Measurements from ENCODE around the gene DEFB119.
"Not testable (repeated sequence)": the region's sequence is repeated elsewhere in the genome, so short reads cannot be mapped to it uniquely, and the experiment has no call there.

Gene DEFB119

GRCh38 chr20:31390490-31390889 is at the start of gene DEFB119:
Gene DEFB119, minus strand, starts transcription at chr20:31390590. Its CDS starts 107 bp downstream, at chr20:31390483.
- no peak within 1 kb of the TSS for H3K4me3 ChIP-seq (ENCODE audit: low read depth, low read length)
- no peak within 1 kb of the TSS for H3K27ac ChIP-seq (ENCODE audit: low read depth, low read length)
- no peaks in the 10 kb centered on the region for H3K36me3 ChIP-seq (ENCODE audit: control insufficient read depth, insufficient read depth, low read length)
- H3K9ac ChIP-seq (ENCODE audit: low read length) = no peak within 1 kb of the TSS
- no peaks in the 10 kb centered on the region for H3K4me1 ChIP-seq (ENCODE audit: control insufficient read depth, insufficient read depth, low read length)
- peaks cover 17% of the 10 kb centered on the region; the same call in 1 of the 2 replicates for H3K27me3 ChIP-seq (ENCODE audit: control insufficient read depth, insufficient read depth, low read length)
- peaks cover 67% of the 10 kb centered on the region; the same call in 1 of the 2 replicates for H3K9me3 ChIP-seq (ENCODE audit: control insufficient read depth, insufficient read depth, low read depth, low read length)

GRCh38 chr20:31430568-31431115 is 40.3 kb upstream of the DEFB119 start:
- Histone ChIP-seq H3K27ac (ENCODE audit: low read depth, low read length) (no peak overlapping the region), H3K4me3 (ENCODE audit: low read depth, low read length) (no peak overlapping the region), H3K9ac (ENCODE audit: low read length) (no peak overlapping the region), H3K36me3 (ENCODE audit: control insufficient read depth, insufficient read depth, low read length) (no peaks in the 10 kb centered on the region), H3K4me1 (ENCODE audit: control insufficient read depth, insufficient read depth, low read length) (peaks cover 3% of the 10 kb centered on the region; the same call in 1 of the 2 replicates), H3K27me3 (ENCODE audit: control insufficient read depth, insufficient read depth, low read length) (no peaks in the 10 kb centered on the region), H3K9me3 (ENCODE audit: control insufficient read depth, insufficient read depth, low read depth, low read length) (peaks cover 33% of the 10 kb centered on the region; the same call in 1 of the 2 replicates)

- H3K27me3 ChIP-seq (ENCODE audit: control insufficient read depth, insufficient read depth, low read length); H3K4me3 ChIP-seq (ENCODE audit: low read depth, low read length); H3K27ac ChIP-seq (ENCODE audit: low read depth, low read length); H3K4me1 ChIP-seq (ENCODE audit: control insufficient read depth, insufficient read depth, low read length); H3K36me3 ChIP-seq (ENCODE audit: control insufficient read depth, insufficient read depth, low read length); H3K9ac ChIP-seq (ENCODE audit: low read length): not testable (repeated sequence)
- peaks cover 41% of the 10 kb centered on the region for H3K9me3 ChIP-seq (ENCODE audit: control insufficient read depth, insufficient read depth, low read depth, low read length)
Measured at GRCh38 chr20:31427576-31427975, 37.2 kb upstream of the DEFB119 start.

GRCh38 chr20:31426891-31427551 is 36.6 kb upstream of the DEFB119 start:
- H3K4me3 ChIP-seq (ENCODE audit: low read depth, low read length); H3K36me3 ChIP-seq (ENCODE audit: control insufficient read depth, insufficient read depth, low read length); H3K4me1 ChIP-seq (ENCODE audit: control insufficient read depth, insufficient read depth, low read length); H3K27ac ChIP-seq (ENCODE audit: low read depth, low read length); H3K27me3 ChIP-seq (ENCODE audit: control insufficient read depth, insufficient read depth, low read length); H3K9ac ChIP-seq (ENCODE audit: low read length): not testable (repeated sequence)
- H3K9me3 ChIP-seq (ENCODE audit: control insufficient read depth, insufficient read depth, low read depth, low read length) = peaks cover 41% of the 10 kb centered on the region

- Histone ChIP-seq H3K9me3 (ENCODE audit: control insufficient read depth, insufficient read depth, low read depth, low read length) (peaks cover 45% of the 10 kb centered on the region), H3K27me3 (ENCODE audit: control insufficient read depth, insufficient read depth, low read length) (no peaks in the 10 kb centered on the region; the same call in 1 of the 2 replicates)
Measured at GRCh38 chr20:31425797-31426196, 35.4 kb upstream of the DEFB119 start.

GRCh38 chr20:31418307-31418706 is 27.9 kb upstream of the DEFB119 start:
- no peaks in the 10 kb centered on the region for H3K36me3 ChIP-seq (ENCODE audit: control insufficient read depth, insufficient read depth, low read length)
- no peaks in the 10 kb centered on the region; the same call in 1 of the 2 replicates for H3K27me3 ChIP-seq (ENCODE audit: control insufficient read depth, insufficient read depth, low read length)
- no peak overlapping the region for H3K27ac ChIP-seq (ENCODE audit: low read depth, low read length)
- H3K4me1 ChIP-seq (ENCODE audit: control insufficient read depth, insufficient read depth, low read length) = no peaks in the 10 kb centered on the region
- peaks cover 51% of the 10 kb centered on the region; the same call in 1 of the 2 replicates for H3K9me3 ChIP-seq (ENCODE audit: control insufficient read depth, insufficient read depth, low read depth, low read length)
- no peak overlapping the region for H3K9ac ChIP-seq (ENCODE audit: low read length)
- no peak overlapping the region for H3K4me3 ChIP-seq (ENCODE audit: low read depth, low read length)

More at GRCh38 chr20:31425797-31426196, 35.4 kb upstream of the DEFB119 start:
- no peaks in the 10 kb centered on the region for H3K36me3 ChIP-seq (ENCODE audit: control insufficient read depth, insufficient read depth, low read length)
- H3K9ac ChIP-seq (ENCODE audit: low read length) = no peak overlapping the region
- no peak overlapping the region for H3K4me3 ChIP-seq (ENCODE audit: low read depth, low read length)
- H3K4me1 ChIP-seq (ENCODE audit: control insufficient read depth, insufficient read depth, low read length) = peaks cover 3% of the 10 kb centered on the region; the same call in 1 of the 2 replicates
- H3K27ac ChIP-seq (ENCODE audit: low read depth, low read length) = no peak overlapping the region

- Histone ChIP-seq H3K27ac (ENCODE audit: low read depth, low read length) (no peak overlapping the region), H3K9me3 (ENCODE audit: control insufficient read depth, insufficient read depth, low read depth, low read length) (peaks cover 60% of the 10 kb centered on the region; the same call in 1 of the 2 replicates), H3K9ac (ENCODE audit: low read length) (no peak overlapping the region), H3K36me3 (ENCODE audit: control insufficient read depth, insufficient read depth, low read length) (no peaks in the 10 kb centered on the region), H3K4me1 (ENCODE audit: control insufficient read depth, insufficient read depth, low read length) (no peaks in the 10 kb centered on the region), H3K27me3 (ENCODE audit: control insufficient read depth, insufficient read depth, low read length) (peaks cover 6% of the 10 kb centered on the region; the same call in 1 of the 2 replicates), H3K4me3 (ENCODE audit: low read depth, low read length) (no peak overlapping the region)
Measured at GRCh38 chr20:31415653-31416052, 25.3 kb upstream of the DEFB119 start.

GRCh38 chr20:31414381-31414780 is 24.0 kb upstream of the DEFB119 start:
- no peak overlapping the region for H3K4me3 ChIP-seq (ENCODE audit: low read depth, low read length)
- no peak overlapping the region for H3K27ac ChIP-seq (ENCODE audit: low read depth, low read length)
- H3K9ac ChIP-seq (ENCODE audit: low read length) = no peak overlapping the region
- no peaks in the 10 kb centered on the region for H3K36me3 ChIP-seq (ENCODE audit: control insufficient read depth, insufficient read depth, low read length)
- H3K4me1 ChIP-seq (ENCODE audit: control insufficient read depth, insufficient read depth, low read length) = no peaks in the 10 kb centered on the region
- peaks cover 6% of the 10 kb centered on the region; the same call in 1 of the 2 replicates for H3K27me3 ChIP-seq (ENCODE audit: control insufficient read depth, insufficient read depth, low read length)
- peaks cover 57% of the 10 kb centered on the region; the same call in 1 of the 2 replicates for H3K9me3 ChIP-seq (ENCODE audit: control insufficient read depth, insufficient read depth, low read depth, low read length)

GRCh38 chr20:31410011-31410410 is 19.6 kb upstream of the DEFB119 start:
- Histone ChIP-seq H3K9me3 (ENCODE audit: control insufficient read depth, insufficient read depth, low read depth, low read length) (peaks cover 62% of the 10 kb centered on the region; the same call in 1 of the 2 replicates), H3K9ac (ENCODE audit: low read length) (no peak overlapping the region), H3K4me1 (ENCODE audit: control insufficient read depth, insufficient read depth, low read length) (no peaks in the 10 kb centered on the region), H3K36me3 (ENCODE audit: control insufficient read depth, insufficient read depth, low read length) (no peaks in the 10 kb centered on the region), H3K4me3 (ENCODE audit: low read depth, low read length) (no peak overlapping the region), H3K27ac (ENCODE audit: low read depth, low read length) (no peak overlapping the region), H3K27me3 (ENCODE audit: control insufficient read depth, insufficient read depth, low read length) (peaks cover 6% of the 10 kb centered on the region; the same call in 1 of the 2 replicates)

GRCh38 chr20:31406115-31406514 is 15.7 kb upstream of the DEFB119 start, which contains the start of gene DEFB121:
Gene DEFB121, minus strand, starts transcription at chr20:31406215. Its CDS starts 63 bp downstream, at chr20:31406152.
- Histone ChIP-seq H3K4me3 (ENCODE audit: low read depth, low read length) (no peak within 1 kb of the TSS), H3K27ac (ENCODE audit: low read depth, low read length) (no peak within 1 kb of the TSS), H3K36me3 (ENCODE audit: control insufficient read depth, insufficient read depth, low read length) (no peaks in the 10 kb centered on the region), H3K9me3 (ENCODE audit: control insufficient read depth, insufficient read depth, low read depth, low read length) (peaks cover 62% of the 10 kb centered on the region; the same call in 1 of the 2 replicates), H3K9ac (ENCODE audit: low read length) (no peak within 1 kb of the TSS), H3K4me1 (ENCODE audit: control insufficient read depth, insufficient read depth, low read length) (no peaks in the 10 kb centered on the region), H3K27me3 (ENCODE audit: control insufficient read depth, insufficient read depth, low read length) (peaks cover 9% of the 10 kb centered on the region; the same call in 1 of the 2 replicates)

GRCh38 chr20:31403886-31404285 is 13.5 kb upstream of the DEFB119 start:
- Histone ChIP-seq H3K4me1 (ENCODE audit: control insufficient read depth, insufficient read depth, low read length) (no peaks in the 10 kb centered on the region), H3K9me3 (ENCODE audit: control insufficient read depth, insufficient read depth, low read depth, low read length) (peaks cover 67% of the 10 kb centered on the region; the same call in 1 of the 2 replicates), H3K36me3 (ENCODE audit: control insufficient read depth, insufficient read depth, low read length) (no peaks in the 10 kb centered on the region), H3K27ac (ENCODE audit: low read depth, low read length) (no peak overlapping the region), H3K4me3 (ENCODE audit: low read depth, low read length) (no peak overlapping the region), H3K27me3 (ENCODE audit: control insufficient read depth, insufficient read depth, low read length) (peaks cover 11% of the 10 kb centered on the region; the same call in 1 of the 2 replicates), H3K9ac (ENCODE audit: low read length) (no peak overlapping the region)

All from HUES6 (cell line).